Liver (tissue), 3 donors: ENCODE measurements around the gene XRCC6.

ENCODE experiments used
- SP1 ChIP-seq: IDR thresholded peaks from 2 replicates; pipeline ENCODE4 v1.6.1; 2018; ENCODE audit warnings: antibody characterized with exemption, mild to moderate bottlenecking
- TAF1 ChIP-seq: conservative IDR thresholded peaks from 2 replicates; pipeline ENCODE4 v1.6.1; 2016; ENCODE audit warnings: antibody characterized with exemption, mild to moderate bottlenecking
- TF ChIP-seq, protein P1 (sequence below): fragments of 150-350 bp; IDR thresholded peaks from 2 replicates; pipeline ENCODE4 v1.5.1; 2017; ENCODE audit warnings: improper control_type of control experiment, low read depth, low read length; ENCODE audit not compliant: missing input control
- donor health status: healthy.
- donor health status: healthy.

DNA sequence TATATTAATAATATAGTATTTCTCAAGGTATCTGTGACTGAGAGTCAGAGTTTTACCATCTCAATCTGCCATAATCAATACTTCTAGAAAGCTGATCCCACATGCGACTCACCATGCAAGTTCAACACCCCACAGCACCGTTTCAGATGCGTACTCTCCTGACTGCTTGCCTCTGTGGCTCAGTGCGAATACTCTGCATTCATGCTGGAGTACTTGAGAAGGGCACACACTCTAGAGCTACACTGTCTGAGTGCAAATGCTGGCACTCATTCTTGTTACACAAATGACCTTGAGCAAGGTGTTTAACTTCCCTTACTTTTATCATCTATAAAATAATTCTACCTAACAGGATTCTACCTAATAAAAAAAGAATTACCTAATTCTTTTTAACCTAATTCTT lies 55.0 kb downstream of the XRCC6 start:
- TF ChIP-seq SP1, result no peak
- TF ChIP-seq, protein P1, sequence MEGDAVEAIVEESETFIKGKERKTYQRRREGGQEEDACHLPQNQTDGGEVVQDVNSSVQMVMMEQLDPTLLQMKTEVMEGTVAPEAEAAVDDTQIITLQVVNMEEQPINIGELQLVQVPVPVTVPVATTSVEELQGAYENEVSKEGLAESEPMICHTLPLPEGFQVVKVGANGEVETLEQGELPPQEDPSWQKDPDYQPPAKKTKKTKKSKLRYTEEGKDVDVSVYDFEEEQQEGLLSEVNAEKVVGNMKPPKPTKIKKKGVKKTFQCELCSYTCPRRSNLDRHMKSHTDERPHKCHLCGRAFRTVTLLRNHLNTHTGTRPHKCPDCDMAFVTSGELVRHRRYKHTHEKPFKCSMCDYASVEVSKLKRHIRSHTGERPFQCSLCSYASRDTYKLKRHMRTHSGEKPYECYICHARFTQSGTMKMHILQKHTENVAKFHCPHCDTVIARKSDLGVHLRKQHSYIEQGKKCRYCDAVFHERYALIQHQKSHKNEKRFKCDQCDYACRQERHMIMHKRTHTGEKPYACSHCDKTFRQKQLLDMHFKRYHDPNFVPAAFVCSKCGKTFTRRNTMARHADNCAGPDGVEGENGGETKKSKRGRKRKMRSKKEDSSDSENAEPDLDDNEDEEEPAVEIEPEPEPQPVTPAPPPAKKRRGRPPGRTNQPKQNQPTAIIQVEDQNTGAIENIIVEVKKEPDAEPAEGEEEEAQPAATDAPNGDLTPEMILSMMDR, result no peak
- TF ChIP-seq TAF1, result no peak
